GM21515 (cell line): ENCODE data around the gene LY6G6F.

Experiments used
- ATAC-seq: cut with Tn5 transposase; IDR thresholded peaks from one replicate; pipeline ENCODE4 v1.9.1; 2021; ENCODE audit not compliant: unreplicated experiment

LY6G6F gene

GRCh38 chr6:31737315-31737990 is 30.8 kb downstream of the LY6G6F start:
- no peak for ATAC-seq

DNA sequence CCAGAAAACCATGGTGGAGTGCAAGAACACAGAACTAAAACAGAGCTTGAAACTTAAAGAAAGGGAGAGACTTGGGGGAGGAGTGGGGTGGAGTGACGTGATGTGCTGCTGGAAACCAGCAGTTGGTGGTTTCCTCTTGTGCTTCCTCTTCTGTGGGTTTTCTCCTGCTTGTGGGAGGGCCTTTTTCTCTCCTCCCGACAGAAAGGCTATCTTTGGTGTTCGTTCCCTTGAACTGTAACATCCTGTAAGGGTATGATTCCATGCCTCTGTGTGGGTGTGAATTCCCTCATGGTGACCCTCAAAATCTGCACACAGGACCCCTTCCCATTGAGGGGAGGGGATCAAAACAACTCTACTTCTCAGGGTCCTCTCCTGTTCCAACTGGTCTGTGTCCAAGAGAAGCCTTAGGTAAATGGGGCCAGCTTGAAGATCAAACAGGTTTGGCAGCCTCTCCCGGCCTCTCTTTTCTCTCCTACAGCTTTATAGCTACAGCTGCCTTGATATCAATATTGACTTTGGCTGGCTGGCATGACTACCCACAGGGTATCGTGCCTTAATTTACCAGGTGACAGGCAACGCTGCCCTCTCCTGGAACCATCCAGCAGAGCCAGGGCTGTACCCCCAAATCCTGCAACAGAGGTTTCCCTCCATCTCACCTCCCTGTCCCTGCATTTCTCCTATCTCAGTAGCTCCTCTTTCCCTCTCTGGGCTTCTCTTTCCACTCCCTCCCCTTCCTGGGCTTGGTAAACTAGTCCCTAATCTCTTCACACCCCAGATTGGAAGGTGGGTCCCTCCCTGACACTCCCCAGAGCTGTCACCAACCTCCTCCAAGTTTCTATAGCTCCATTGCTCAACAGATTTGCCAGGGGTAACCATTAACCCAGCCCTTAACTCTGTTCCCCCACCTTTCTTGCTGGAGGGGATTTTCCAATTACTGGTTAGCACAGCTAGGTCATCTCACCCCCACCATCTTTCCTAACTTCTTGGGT is 31.6 kb downstream of the LY6G6F start:
- no peak for ATAC-seq

DNA sequence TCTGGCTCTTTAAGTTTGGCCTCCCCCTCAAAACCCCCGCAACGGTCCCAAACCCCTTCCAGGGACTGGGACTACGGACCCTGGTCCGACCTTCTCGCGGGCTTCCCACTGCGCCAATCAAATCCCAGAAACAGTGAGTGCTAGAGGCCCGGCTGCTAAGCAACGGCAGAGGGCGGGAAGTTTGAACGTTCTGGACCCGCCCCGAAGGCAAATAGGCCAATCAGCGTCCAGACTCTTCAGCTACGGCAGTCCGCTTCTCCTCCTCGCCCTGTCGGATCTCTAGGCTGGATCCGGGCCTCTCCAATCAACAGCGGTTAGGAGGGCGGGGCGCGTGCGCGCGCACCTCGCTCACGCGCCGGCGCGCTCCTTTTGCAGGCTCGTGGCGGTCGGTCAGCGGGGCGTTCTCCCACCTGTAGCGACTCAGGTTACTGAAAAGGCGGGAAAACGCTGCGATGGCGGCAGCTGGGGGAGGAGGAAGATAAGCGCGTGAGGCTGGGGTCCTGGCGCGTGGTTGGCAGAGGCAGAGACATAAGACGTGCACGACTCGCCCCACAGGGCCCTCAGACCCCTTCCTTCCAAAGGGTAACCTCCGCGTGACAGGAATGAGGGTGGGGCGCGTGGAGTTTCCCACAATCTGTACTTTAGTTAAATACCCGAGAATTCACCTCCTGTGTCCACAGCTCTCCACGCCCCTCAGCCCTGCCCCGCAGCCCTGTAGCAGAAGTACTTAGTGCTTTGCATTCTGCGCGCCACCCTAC is 33.2 kb downstream of the LY6G6F start, which contains the start of gene MSH5:
Gene MSH5 (plus strand): TSS at position 367 of the 758 bp plus-strand sequence. CDS start 462 bp downstream, outside the sequence.
- ATAC-seq, result peak; percentile 60

DNA sequence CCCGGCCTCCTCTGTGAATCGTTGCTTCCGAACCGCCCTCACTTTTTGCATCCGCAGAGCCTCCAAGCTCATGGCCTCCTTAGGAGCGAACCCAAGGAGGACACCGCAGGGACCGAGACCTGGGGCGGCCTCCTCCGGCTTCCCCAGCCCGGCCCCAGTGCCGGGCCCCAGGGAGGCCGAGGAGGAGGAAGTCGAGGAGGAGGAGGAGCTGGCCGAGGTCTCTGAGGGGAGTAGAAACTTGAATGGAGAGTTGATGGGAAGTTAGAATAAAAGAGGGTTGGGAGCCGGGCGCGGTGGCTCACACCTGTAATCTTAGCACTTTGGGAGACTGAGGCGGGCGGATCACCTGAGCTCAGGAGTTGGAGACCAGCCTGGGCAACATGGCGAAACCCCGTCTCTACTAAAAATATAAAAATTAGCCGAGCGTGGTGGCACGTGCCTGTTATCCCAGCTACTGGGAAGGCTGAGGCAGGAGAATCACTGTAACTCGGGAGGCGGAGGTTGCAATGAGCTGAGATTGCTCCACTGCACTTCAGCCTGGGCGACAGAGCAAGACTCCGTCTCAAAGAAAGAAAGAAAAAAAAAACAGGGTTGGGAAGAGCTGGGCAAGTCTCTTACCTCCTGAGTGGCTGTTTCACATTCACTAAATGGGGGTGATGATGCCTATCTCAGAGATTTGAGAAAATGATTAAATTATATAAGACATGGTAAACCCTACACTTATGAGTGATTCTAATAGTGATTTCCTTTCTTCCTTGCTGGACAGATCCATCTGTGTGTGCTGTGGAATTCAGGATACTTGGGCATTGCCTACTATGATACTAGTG is 33.9 kb downstream of the LY6G6F start:
- peak; percentile 1 for ATAC-seq

DNA sequence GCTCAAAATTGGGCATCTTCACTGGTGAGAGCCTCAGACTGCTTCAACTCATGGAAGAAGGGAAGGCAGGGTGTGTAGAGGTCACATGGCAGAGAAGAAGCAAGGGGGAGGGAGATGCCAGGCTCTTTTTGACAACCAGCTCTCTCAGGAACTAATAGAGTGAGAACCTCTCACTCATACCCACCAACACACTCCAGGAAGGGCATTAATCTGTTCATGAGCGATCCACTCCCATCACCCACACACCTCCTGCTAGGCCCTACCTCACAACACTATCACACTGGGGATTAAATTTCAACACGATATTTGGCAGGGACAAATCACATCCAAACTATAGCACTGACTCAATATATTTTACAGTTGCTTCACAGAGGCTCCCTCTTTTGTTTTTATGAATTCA is 35.1 kb downstream of the LY6G6F start:
- no peak for ATAC-seq

DNA sequence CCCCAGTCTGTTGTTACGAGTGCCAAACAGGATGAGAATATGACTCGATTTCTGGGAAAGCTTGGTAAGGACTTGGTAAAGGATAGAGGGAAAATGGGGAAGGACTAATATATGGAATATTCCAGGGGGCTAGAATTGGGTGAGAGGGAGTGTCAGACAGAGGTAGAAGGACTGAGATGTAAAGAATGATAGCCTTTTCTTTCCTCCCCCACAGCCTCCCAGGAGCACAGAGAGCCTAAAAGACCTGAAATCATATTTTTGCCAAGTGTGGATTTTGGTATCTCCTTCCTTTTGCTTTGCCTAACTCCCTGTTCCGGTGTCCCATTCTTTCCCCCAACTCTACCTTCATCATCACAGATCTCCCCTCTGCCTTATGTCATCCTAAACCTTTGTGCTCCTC is 36.2 kb downstream of the LY6G6F start:
- ATAC-seq, result no peak

- no peak for ATAC-seq
Observed at GRCh38 chr6:31744422-31744821, 37.8 kb downstream of the LY6G6F start.

DNA sequence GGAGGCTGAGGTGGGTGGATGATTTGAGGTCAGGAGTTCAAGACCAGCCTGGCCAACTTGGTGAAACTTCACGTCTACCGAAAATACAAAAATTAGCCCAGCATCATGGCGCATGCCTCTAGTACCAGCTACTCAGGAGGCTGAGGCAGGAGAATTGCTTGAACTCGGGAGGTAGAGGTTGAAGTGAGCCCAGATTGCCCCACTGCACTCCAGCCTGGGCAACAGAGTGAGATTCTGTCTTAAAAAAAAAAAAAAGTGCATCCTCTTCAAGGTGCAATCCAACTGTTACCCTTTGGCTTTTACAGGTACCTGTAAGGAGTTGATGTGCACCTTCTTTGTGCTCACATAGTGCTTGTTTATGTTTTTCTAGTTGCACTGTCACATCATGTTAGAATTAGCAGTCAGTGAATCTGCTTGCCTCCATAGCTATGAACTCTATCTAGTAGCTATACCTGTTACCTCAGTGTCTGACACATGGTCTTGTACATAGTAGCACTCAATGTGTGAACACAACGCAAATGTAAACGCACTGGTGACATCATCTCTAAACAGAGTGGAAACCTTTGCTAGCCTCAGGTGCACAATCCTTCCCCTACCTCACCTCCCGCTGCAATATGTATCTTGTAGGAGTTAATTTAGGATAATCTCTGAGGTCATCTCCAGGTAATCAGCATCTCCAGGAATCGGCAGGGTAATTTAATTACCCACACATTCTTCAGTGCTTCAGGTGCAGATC is 42.8 kb downstream of the LY6G6F start:
- ATAC-seq, result no peak

DNA sequence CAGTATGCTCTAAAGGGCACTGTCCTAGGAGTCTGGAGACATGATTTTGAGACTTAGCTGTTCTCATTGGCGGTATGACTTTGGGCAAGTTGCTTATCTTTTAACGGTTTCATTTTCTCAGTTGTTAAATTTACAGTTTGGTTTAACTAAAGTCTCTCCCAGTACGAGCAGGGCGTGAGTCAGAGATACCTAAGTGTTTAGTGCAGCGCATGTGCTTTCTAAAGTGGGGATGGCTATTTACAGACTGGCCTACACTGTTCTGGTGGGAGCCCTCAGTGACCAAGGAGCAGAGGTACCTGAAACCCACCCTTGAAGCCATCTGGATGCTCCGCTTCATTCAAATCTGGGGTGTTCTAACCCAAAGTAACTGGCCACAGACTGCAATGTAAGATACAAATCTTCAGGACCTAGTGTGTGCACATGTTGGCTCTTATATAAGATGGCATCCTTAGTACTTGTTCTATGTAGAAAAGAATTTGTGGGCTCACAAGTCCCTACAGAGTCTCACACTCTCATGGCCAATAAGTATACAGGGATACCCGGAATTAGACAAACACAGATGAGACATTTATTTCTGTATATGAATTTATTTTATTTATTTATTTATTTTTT is 43.9 kb downstream of the LY6G6F start:
- ATAC-seq, result no peak

GRCh38 chr6:31752739-31753319 is 46.2 kb downstream of the LY6G6F start:
- ATAC-seq, result no peak

DNA sequence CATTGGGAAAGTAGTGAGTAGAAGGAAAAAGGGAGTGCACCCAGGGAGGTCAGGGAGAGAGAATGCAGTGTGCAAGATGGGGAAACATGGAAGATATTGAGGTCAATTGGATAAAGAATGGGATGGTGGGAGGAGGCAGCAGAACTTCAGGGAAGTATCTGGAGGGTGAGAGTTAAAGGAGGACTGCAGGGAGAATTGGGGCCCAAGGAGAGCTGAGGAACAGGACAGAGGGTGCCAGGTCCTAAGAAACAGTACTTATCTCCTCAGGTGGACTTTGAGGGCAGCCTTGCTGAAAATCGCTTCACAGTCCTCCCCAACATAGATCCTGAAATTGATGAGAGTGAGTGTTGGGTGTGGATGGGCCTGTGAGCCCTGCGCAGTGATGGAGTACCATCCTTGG is 51.6 kb downstream of the LY6G6F start:
- ATAC-seq, result no peak
